PC-3 (cell line): ENCODE measurements around the gene TAF9.

Experiments used
- EZH2 ChIP-seq: fragments of 300-600 bp; sonication (generic); IDR thresholded peaks from one replicate; pipeline ENCODE4 v1.6.1; 2017; ENCODE audit warnings: antibody characterized with exemption, mild to moderate bottlenecking, low read length; ENCODE audit not compliant: unreplicated experiment
- TF ChIP-seq, protein P1 (sequence below): fragments of 300-600 bp; sonication (generic); conservative IDR thresholded peaks from 2 replicates; pipeline ENCODE4 v1.5.1; 2017; ENCODE audit warnings: antibody characterized with exemption, low read depth, mild to moderate bottlenecking, low read length

- no peak for TF ChIP-seq EZH2
- TF ChIP-seq, protein P1, sequence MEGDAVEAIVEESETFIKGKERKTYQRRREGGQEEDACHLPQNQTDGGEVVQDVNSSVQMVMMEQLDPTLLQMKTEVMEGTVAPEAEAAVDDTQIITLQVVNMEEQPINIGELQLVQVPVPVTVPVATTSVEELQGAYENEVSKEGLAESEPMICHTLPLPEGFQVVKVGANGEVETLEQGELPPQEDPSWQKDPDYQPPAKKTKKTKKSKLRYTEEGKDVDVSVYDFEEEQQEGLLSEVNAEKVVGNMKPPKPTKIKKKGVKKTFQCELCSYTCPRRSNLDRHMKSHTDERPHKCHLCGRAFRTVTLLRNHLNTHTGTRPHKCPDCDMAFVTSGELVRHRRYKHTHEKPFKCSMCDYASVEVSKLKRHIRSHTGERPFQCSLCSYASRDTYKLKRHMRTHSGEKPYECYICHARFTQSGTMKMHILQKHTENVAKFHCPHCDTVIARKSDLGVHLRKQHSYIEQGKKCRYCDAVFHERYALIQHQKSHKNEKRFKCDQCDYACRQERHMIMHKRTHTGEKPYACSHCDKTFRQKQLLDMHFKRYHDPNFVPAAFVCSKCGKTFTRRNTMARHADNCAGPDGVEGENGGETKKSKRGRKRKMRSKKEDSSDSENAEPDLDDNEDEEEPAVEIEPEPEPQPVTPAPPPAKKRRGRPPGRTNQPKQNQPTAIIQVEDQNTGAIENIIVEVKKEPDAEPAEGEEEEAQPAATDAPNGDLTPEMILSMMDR = no peak
These were observed 51.9 kb downstream of the TAF9 start for GRCh38 chr5:69317391-69317790.
